NCI-H524 (cell line): ENCODE data around the gene PNPLA3.

Experiments
- DNase-seq, 2 experiments: peaks; one replicate each; lab custom pipeline; 2025; lab: John Stamatoyannopoulos, UW

PNPLA3 gene, protein sequence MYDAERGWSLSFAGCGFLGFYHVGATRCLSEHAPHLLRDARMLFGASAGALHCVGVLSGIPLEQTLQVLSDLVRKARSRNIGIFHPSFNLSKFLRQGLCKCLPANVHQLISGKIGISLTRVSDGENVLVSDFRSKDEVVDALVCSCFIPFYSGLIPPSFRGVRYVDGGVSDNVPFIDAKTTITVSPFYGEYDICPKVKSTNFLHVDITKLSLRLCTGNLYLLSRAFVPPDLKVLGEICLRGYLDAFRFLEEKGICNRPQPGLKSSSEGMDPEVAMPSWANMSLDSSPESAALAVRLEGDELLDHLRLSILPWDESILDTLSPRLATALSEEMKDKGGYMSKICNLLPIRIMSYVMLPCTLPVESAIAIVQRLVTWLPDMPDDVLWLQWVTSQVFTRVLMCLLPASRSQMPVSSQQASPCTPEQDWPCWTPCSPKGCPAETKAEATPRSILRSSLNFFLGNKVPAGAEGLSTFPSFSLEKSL

GRCh38 chr22:43923631-43924464 is at the start of gene PNPLA3:
Gene PNPLA3, plus strand, starts transcription at chr22:43923805. Its CDS starts 107 bp downstream, at chr22:43923912.
- peak; percentile 88 to 90 for DNase-seq

GRCh38 chr22:43876866-43877509 is 46.6 kb upstream of the PNPLA3 start:
- DNase-seq = no peak

DNA sequence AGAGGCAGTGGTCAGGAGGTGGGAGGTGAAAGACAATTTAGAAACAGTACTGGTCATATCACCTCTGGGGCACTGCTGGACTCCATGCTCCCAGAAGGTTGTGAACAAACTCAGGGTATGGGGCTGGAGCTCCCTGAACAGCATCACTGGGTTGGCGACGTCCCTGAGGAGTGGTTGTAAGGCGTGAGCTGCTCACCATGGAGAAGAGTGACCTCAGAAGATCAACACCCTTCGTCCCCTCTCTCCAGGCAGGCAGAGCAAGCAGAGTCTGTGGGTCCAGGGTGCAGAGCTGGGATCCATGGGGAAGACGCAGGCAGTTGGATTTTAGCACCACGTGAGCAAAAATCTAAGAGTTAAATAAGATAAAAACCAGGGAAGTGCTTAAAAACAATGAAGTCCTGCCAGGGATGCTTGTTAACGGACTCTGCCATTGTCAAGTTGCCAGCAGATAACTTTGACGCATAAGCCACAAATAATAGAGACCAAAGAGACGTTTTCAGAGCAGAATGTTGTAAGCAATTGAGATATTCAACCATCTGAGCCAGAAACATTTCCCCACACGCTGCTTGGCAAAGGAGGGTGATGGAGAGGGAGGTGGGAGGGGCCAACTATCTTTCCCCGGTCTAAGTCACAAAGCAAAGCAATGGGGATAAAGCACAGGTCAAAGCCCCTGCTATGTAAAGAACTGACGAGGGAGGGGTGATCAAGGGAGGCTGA is 45.4 kb upstream of the PNPLA3 start:
- no peak for DNase-seq

- DNase-seq = no peak
These were observed 44.6 kb upstream of the PNPLA3 start for GRCh38 chr22:43878831-43879550.

GRCh38 chr22:43879901-43880540 is 43.6 kb upstream of the PNPLA3 start:
- DNase-seq = no peak

GRCh38 chr22:43880541-43880991 is 43.0 kb upstream of the PNPLA3 start:
- no peak for DNase-seq

GRCh38 chr22:43881091-43882061 is 42.2 kb upstream of the PNPLA3 start:
- DNase-seq = no peak

DNA sequence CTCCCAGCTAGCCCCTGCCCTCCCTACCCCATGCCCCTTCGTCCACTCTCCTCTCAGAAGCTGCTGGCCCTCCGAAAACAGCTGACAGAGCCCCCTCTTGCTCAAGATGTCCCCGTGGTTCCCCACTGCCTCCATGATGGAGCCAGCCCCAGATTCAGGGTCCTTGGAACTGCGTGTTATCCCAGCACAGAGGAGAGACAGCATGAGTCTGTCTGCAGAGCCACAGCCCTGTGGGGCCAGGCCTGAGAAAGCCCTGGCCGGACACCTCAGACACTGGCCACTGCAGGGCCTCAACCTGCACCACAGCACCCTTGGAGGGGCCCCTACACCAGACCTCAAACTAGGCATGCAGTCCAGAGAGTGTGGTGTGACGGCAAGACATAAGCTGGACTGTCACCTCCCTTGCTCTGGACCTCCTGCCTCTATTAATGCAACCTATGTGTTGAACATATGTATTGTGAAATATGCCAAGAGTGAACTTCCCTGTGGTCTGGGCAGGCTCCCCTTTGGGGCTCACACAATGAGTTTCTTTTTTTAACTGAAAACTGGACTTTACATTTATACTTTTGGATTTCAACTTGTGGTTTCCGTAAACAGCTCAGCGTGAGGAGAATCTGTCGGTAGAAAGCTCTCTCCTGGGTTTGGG is 41.4 kb upstream of the PNPLA3 start:
- DNase-seq = no peak

- peak; percentile 48 to 84 for DNase-seq
These were observed 40.5 kb upstream of the PNPLA3 start for GRCh38 chr22:43883012-43883661.

DNA sequence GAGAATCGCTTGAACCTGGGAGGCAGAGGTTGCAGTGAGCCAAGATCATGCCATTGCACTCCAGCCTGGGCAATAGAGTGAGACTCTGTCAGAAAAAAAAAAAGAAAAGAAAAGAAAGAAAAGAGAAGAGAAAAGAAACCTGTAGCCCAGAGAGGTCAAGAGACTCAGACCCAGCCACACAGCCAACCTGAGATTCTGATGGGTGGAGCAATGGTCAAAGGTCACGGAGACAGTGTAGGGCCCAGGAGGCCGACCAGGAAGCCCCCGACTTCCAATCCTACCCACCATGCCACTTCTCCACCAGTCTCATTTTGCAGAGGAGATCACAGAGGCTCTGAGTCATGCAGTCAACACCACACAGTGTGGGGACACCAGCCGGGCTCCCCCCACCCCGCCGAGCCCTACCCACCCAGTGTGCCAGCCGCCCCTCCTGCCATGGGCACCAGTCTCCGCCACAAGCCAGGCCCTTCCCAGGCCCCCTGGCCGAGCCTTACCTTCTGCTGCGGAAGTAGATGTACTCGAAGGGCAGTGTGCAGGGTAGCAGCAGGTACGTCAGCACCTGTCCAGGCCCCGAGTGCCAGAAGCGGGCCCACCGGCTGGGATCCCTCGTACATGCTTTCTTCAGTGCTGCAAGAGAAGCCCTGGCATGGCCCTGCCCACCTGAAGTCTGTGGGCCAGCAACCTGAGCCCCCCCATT is 39.7 kb upstream of the PNPLA3 start:
- no peak for DNase-seq

GRCh38 chr22:43884600-43885318 is 38.8 kb upstream of the PNPLA3 start:
- DNase-seq = peak; percentile 48 to 72

GRCh38 chr22:43885319-43885671 is 38.3 kb upstream of the PNPLA3 start:
- no peak for DNase-seq

DNA sequence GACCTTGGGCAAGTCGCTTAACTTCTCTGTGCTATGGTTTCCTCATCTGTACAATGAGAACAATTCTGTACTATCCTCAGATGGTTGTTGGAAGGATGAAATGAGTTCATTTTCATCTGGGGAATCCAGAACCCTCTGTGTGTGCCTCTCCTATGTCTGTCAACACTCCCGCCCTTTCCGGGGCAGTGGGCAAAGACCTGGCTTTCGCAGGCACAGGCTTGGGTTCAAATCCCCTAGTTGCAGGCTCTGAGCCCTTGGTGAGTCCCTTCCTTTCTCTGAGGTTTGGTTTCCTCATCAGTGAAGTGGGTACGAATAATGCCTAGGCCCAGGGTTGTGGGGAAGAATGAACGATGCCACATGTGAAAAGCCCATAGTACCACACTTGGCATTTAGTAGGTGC is 37.8 kb upstream of the PNPLA3 start:
- DNase-seq = no peak

DNA sequence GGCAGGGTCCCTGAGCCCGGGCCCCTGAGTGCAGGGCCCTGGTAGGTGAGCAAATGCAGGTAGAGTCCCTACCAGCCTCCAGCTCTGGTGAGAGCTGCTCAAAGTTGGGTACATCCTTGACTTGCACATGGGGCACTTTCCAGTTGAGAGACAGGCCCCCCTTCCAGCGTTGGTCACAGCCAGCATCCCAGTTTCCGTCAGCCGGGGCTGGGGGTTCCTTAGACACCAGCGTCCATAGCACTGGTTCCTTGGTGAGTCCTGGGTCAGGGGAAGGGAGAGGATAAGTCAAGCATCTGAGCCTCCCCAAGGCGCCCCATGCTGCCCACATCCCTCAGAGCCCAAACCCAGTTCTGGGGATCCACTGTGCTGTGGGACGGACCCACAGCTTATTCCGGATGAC is 37.4 kb upstream of the PNPLA3 start:
- no peak for DNase-seq

GRCh38 chr22:43887391-43887790 is 36.2 kb upstream of the PNPLA3 start:
- DNase-seq = no peak

DNA sequence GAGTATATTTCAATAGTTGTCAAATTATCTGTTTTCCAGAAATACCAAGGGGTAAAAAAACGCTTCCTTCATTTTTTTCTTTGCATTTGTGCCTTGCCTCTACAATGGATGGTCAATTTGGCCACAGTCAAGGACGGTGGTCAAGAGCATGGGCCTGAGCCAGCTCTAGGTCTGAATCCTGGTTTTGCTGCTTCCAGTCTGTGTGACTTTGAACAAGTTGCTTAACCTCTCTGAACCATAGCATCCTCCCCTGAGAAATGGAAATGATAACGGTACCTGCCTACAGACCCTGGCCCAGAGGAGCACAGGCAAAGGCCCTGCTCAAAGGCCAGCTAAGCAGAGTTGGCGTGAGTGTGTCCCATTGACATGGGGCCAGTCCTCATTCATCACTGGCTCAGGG is 34.9 kb upstream of the PNPLA3 start:
- no peak for DNase-seq
